ENCODE results near the gene HKDC1.
"Not testable (repeated sequence)": the region's sequence is repeated elsewhere in the genome, so short reads cannot be mapped to it uniquely, and the experiment has no call there.

The HKDC1 gene

DNA sequence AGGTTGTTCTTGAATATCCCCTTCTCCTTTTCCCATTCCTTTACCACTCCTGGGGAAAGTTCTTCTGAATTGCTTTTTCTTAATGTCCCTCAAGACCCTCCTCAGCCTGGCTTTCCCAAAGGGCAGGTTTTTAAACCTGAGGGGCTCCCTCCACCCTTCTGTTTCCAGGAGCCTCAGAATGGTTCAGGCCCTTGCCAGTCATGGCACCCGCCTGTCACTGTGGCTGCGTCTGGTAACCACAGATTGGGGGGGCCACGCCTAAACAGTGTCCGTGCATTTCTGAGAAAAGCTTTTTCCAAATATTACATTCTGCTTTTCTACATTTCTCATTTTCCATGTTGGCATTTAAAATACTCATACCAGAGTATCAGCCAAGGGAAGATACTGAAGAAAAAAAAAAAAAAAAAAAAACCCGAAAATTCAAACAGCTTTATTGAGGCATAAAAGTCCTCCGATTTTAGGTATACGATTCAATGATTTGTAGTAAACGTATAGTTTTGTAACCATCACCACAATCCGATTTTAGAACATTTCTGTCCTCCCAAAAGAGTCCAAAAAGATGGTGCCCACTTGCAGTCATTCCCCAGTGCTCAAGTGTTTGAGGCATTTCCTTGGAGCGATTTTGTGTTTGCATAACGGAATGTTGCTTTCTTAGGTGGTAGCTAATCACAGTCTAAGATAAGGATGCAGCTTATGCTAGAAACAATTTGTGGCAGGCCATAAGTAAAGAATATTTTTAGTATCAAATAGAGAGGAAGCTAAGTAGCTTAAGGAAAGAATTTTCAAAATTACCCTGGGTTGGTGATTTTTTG, 22.1 kb downstream of the HKDC1 start:
- no peak for DNase-seq

DNA sequence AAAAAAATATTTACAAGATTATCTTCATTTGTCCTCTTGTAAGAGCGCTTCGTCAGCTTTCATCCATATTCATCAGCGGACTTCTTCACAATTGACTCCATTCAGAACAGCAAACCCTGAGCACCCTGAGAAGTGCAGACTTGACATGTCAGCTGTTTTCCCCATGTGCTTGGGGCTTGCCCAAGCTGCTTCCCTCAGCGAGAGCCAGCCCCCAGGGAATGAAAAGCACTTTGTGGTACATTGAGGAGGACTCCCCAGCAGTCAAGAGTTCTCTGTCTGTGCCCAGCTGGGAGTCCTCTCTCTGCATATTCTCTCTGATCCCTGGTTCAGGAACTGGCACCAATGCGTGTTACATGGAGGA, 22.7 kb downstream of the HKDC1 start:
- DNase-seq, result no peak

DNA sequence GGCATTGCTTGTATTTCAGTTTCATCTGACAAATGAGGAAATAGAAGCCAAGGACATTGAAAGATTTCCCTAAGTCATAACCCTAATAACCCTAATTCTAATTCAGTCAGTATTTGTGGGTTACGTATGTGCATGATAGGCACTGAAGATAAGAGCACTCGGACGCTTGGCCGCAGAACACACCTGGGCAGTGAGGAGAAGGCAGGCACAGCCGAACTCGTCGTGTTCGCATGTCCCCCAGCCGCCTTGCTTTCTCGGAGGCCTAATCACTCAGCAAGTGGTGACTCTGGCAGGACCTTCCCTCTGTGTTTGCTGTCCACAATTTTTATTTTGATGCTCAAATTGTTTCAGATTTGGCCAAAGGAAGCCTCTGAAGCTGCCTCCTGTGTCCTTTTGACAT, 23.7 kb downstream of the HKDC1 start:
- DNase-seq, result no peak

DNA sequence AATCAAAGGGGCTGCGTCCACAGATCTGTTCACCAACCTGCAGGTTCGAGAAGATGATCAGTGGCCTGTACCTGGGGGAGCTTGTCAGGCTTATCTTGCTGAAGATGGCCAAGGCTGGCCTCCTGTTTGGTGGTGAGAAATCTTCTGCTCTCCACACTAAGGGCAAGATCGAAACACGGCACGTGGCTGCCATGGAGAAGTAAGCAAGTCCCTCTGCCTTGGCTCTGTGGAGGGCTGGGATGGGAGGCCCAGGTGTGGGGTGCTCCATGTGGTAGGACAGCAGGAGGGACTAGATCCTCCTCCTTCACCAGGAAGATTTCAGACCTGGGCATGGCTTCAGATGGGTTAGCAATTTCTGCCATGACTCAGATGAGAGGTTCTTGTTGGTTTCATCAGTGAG, 25.9 kb downstream of the HKDC1 start:
- no peak for DNase-seq

DNA sequence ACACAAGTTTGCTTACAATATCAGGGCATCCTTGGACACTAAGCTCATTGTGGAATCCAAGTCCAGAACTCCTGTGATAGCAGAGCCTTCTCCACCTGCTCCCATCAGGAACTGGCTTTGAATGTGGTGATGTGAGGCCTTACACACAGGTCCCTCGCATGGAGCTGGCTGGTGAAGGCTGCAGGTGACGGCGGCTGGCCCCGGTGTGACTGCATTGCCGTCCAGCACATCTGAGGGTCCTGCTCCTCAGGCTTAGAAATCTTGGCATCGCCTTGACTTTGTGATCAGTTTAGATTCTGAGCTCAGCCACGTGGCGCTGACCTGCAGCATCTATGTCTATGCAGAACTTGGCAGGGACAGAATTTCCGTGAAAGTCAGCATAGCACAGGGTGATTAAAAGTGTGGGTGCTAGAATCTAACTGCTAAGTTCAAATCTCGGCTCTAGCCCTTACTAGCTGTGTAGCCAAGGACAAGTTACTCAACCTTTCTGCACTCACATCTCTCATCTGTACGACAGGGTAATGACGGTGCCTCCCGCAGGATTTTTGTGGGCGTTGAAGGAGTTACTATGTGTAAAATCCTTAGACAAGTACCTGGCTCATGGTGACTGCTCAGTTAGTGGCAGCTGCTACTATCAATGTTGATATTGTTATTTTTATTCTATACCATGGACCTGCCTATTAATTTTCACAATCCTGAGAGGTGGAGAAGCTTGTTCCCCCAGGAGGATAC, 26.6 kb downstream of the HKDC1 start:
- no peak for DNase-seq

DNA sequence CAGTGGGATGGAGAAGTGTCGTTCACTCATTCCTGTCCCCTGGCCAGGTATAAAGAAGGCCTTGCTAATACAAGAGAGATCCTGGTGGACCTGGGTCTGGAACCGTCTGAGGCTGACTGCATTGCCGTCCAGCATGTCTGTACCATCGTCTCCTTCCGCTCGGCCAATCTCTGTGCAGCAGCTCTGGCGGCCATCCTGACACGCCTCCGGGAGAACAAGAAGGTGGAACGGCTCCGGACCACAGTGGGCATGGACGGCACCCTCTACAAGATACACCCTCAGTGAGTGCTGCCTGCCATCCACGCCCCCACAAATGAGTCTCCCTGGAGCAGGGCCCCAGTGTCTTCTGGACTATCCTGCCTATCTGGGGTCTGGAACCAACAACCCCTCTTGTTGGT, 27.2 kb downstream of the HKDC1 start:
- no peak for DNase-seq

DNA sequence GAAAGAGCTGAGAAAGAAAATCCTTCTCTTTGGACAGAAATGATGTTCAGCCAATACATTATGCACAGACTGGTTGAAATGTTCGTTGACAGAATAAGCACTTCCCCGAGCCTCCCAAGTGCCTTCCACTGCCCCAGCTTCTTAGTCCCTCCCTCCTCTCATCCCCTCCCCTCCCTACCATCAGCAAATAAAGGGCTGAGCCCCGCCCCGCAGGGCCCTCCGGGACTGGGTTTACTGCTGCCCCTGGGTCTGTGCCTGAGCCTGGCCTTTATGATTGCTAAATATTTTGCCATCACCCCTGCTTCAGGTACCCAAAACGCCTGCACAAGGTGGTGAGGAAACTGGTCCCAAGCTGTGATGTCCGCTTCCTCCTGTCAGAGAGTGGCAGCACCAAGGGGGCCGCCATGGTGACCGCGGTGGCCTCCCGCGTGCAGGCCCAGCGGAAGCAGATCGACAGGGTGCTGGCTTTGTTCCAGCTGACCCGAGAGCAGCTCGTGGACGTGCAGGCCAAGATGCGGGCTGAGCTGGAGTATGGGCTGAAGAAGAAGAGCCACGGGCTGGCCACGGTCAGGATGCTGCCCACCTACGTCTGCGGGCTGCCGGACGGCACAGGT, 28.1 kb downstream of the HKDC1 start:
- no peak for DNase-seq

DNA sequence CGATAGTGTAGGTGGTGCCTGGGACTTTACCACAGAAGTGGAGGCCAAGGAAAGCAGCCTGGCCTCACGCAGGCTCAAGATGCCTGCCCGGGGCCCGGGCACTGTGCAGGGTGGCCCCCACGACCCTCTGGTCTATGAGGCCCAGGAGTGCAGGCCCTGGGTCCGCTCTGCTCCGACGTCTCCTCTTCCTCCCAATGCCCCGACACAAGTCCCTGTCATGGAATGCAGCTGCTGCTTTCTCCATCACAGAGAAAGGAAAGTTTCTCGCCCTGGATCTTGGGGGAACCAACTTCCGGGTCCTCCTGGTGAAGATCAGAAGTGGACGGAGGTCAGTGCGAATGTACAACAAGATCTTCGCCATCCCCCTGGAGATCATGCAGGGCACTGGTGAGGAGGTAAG, 29.9 kb downstream of the HKDC1 start:
- DNase-seq, result no peak

DNA sequence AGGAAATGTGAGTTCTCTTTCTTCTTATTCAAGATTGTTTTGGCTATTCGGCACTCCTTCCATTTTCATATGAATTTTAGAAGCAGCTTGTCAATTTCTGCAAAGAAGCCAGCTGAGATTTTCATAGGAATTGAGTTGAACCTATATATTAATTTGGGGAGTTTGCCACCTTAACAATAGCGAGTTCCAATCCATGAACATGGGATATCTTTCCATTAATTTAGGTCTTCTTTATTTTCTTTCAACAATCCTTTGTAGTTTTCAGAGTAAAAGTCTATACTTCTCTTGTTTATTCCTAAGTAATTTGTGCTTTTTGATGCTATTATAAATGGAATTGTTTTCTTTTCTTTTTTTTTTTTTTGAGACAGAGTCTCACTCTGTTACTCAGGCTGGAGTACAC, 31.3 kb downstream of the HKDC1 start:
- DNase-seq, result not testable (repeated sequence)

DNA sequence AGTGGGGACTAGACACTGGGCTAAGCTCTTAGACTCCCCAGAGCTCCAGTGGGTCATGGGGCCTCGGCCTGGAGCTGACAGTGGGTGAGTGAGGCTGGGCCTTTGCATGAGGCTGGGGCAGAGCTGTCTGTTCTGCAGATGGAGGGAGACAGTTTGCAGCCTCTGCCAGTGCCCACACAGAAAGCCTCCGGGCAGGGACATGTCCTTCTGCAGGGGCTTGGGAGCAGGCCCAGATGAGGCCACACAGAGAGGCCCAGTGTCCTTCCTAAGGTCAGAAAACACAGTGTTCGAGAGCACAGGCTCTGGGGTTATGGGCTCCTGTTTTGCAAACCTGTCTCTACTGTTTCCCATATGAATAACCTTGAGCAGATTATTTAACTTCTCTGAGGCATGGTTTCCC, 33.0 kb downstream of the HKDC1 start:
- DNase-seq, result no peak

DNA sequence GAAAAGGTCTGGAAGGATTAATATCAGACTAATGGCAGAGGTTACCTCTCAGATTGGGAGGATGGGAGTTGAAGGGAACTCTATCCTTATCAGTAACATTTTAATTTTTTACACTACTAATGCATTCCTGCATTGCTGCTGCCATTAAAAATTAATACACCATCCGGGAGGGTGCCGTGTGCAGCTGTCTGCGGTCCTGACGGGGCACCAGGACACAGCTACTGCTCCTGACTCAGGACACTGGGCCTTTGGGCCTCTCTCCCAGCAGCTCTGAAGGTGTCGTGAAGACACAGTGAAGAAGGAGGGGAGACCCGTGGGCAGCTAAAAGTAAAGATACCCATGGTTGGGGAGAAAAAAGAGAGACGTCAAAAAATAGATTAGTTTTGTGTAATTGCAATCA, 34.7 kb downstream of the HKDC1 start:
- DNase-seq, result no peak

DNA sequence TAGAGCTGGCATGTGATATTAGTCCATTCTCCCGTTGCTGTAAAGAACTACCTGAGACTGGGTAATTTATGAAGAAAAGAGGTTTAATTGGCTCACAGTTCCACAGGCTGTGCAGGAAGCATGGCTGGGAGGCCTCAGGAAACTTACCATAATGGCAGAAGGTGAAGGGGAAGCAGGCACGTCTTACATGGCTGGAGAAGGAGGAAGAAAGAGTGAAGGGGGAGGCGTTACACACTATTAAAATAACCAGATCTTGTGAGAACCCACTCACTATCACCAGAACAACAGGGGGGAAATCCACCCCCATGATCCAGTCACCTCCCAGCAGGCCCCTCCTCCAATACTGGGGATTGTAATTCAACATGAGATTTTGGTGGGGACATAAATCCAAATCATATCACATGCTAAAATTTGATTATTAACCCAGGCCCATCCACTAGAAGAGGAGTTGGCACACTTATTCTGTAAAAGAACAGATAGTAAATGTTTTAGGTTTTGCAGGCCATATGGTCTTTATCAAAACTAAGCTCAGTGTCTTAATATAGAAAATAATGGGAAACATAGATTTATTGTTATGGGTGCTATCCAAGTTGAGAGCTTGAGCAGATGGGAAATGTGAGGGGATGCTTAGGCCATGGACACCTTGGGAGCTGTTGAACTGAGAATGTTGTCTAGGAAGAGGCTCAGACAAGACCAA, 39.6 kb downstream of the HKDC1 start:
- DNase-seq, result no peak

DNA sequence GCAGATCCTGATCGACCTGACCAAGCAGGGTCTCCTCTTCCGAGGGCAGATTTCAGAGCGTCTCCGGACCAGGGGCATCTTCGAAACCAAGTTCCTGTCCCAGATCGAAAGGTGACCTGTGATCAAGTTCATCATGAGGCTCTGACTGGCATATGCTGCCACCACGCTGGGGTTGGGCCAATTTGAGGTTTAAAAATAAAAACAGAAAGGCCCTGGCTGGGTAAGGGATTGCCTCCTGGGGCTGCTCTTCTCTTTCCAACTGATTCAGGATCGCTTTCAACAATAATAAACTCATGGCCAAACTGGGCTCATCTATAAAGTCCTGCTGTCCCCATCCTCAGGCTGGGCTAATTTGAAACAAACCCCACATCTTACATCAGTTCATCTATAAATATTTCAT, 41.1 kb downstream of the HKDC1 start:
- DNase-seq, result no peak

DNA sequence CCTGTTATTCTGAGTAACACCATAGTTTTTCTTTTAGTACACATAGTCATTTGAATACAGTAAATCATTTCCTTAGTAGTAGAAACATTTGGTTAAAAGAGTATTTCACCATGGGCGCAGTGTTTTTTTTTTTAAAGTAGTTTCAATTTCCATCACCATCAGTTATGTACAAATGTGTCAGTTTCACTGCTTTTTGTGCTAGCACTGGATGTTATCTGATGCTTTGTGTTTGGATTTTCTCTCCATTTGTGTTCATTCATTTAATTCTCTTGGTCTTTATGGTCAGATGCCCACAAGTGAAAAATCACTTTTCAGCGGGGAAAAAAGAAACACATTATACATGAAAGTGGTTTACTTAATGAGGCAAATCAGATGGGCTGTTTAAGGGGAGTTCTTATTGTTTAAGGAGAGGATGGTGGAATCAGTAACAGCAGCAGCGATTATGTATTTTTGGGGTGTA, 42.2 kb downstream of the HKDC1 start:
- no peak for DNase-seq

DNA sequence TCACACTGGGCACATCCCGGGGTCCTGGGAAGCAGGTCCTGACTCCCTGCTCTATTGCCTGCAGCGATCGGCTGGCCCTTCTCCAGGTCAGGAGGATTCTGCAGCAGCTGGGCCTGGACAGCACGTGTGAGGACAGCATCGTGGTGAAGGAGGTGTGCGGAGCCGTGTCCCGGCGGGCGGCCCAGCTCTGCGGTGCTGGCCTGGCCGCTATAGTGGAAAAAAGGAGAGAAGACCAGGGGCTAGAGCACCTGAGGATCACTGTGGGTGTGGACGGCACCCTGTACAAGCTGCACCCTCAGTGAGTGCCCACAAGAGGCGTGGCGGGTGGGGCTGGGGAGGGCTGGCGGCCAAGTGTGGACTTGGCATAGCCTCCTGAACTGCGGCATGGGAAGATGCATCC, 45.4 kb downstream of the HKDC1 start:
- no peak for DNase-seq

DNA sequence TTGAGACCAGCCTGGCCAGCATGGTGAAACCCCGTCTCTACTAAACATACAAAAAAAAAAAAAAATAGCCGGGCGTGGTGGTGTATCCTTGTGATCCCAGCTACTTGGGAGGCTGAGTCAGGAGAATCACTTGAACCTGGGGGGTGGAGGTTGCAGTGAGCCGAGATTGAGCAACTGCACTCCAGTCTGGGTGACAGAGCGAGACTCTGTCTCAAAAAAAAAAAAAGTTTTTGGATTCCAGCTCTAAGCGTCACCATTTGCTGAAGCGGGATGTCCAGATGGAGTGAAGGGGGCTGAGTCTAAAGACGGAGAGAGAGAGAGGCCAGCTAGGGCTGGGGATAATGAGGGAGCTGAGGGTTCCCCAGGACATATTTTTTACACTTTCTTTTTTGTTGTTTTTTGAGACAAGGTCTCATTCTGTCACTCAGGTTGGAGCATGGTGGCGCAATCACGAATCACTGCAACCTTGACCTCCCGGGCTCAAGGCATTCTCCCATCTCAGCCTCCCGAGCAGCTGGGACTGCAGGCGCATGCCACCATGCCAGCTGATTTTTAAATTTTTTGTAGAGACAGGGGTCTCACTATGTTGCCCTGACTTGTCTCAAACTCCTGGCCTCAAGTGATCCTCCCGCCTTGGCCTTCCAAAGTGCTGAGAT, 48.8 kb downstream of the HKDC1 start:
- no peak for DNase-seq

DNA sequence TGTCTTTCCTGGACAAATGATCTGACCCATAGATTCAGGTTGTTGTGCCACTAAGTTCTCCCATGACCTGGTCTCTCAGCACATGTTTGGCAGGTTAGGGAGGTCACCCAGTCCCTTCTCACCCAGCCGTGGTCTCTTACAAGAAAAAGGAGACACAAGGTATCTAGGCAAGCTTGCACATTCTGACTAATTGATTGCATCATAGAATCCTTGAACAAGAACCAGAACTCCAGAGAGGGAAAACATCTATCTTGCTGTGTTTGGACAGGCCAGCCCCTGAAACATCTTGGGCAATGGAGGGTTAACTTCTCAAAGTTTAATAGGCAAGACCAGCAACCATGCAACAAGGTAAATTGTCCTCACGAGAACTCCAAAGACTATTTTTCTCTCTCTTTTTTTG, 49.6 kb downstream of the HKDC1 start:
- no peak for DNase-seq

DNA sequence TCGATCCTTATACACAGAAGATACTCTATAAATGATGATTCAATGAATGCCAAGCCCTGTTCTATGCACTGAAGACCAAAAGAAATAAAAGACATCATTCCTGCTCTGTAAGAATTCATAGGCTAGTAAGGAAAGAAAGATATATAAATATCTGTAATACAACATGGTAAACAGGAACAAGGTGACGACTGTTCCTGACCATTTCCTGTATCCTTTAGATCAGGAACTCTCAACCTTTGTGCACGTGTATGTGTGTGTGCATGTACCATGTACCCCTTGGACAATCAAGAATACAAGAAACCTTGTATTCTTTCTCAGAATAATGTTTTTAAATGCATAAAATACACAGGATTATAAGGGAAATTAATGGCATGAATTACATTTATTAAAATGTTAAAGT, 50.9 kb downstream of the HKDC1 start:
- DNase-seq, result no peak

DNA sequence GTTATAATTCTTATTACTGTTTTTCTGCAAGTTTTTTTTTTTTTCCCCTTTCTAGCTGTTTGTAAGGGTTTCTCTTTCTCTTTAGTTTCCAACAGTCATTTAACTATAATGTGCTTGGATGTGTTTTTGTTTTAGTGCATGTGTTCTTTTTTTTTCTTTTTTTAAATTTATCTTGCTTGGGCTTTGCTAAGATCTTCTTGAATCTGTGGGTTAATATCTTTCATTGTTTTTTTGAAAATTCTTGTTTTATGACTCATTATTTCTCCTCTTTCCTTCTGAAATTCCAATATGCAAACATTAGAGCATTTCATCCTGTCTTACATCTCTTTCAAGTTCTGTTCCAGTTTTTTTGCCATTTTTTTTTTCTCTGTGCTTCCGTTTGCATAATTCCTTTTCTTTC, 52.5 kb downstream of the HKDC1 start:
- DNase-seq, result no peak

DNA sequence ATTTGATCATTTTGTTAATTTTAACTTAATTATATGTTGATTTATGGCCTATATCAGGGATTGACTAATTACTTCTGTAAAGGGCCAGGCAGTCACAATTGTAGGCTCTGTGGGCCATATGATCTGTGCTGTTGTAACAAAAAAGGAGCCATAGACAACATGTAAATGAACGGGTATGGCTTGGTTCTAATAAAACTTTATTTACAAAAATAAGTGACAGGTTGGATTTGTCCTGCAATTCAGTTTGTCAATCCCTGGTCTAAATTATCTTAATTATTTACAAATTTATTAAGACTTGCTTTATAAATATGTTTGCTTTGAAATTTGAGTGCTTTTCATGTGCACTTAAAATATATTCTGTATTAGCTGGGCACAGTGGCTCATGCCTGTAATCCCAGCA, 55.3 kb downstream of the HKDC1 start:
- DNase-seq, result no peak

DNA sequence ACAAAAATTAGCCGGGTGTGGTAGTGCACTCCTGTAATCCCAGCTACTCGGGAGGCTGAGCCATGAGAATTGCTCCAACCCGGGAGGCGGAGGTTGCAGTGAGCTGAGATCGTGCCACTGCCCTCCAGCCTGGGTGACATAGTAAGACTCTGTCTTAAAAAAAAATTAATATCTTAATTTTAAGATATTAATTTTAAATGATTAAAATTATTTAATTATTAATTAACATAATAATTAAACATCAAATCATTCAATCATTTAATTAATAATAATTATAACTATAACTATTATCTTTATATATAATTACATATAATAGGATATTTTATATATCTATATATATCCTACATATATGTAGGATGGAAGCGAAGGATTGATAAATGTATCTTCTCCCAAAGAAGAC, 56.4 kb downstream of the HKDC1 start:
- no peak for DNase-seq

DNA sequence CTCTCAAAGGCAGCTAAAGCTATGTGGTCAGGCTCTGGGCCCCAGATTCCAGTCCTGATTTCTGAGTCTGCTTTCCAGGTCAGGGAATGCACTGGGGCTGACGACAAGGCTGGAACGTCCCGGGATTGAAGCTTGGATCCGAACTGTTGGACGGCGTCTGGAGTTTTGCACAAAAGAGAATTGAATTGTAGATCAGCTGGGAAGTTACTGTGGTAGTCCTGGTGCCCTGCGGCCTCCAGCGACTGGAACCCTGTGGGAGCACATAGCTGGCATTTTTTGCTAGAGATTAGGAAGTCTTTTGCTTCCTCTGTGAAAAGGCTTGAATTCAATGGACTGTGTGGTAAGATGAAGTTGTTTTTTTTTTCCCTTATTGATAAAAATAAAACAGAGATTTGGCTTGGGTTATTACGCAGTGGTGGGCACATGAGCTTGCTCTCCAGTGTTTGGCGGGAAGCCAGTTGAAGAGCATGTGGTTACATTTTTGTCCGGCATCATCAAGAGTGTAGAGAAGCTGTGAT, 58.4 kb downstream of the HKDC1 start, which contains the start of gene HK1:
TSS of gene HK1 (plus strand) at position 51 of the 518 bp plus-strand sequence.
- DNase-seq, result no peak
